ENCODE data around the gene VMA21.

DNA sequence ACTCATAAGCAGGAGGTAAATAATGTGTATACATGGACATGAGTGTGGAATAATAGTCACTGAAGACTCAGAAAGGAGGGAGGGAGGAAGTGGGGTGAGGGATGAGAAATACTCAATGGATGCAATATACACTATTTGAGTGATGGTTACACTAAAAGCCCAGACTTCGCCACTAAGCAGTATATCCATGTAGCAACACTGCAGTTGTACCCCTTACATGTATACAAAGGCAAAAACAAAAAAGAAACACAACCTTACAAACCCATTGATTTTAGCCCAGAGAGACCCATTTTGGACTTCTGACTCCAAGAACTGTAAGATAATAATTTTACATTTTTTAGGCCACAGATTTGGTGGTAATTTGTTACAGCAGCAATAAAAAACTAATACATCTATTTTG lies 51.5 kb downstream of the VMA21 start:
- TF ChIP-seq, protein P1, sequence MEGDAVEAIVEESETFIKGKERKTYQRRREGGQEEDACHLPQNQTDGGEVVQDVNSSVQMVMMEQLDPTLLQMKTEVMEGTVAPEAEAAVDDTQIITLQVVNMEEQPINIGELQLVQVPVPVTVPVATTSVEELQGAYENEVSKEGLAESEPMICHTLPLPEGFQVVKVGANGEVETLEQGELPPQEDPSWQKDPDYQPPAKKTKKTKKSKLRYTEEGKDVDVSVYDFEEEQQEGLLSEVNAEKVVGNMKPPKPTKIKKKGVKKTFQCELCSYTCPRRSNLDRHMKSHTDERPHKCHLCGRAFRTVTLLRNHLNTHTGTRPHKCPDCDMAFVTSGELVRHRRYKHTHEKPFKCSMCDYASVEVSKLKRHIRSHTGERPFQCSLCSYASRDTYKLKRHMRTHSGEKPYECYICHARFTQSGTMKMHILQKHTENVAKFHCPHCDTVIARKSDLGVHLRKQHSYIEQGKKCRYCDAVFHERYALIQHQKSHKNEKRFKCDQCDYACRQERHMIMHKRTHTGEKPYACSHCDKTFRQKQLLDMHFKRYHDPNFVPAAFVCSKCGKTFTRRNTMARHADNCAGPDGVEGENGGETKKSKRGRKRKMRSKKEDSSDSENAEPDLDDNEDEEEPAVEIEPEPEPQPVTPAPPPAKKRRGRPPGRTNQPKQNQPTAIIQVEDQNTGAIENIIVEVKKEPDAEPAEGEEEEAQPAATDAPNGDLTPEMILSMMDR (conservative IDR thresholded peaks at IDR 0.05; ENCODE audit: low read depth, low read length): no peak
- no peak for TF ChIP-seq EZH2 (IDR thresholded peaks at IDR 0.05; ENCODE audit: borderline replicate concordance, low read depth, low read length, poor library complexity, severe bottlenecking)

Measured in A673 (cell line).